ENCODE results near the gene NR6A1.
"Not testable (repeated sequence)": the region's sequence is repeated elsewhere in the genome, so short reads cannot be mapped to it uniquely, and the experiment has no call there.

Gene NR6A1

DNA sequence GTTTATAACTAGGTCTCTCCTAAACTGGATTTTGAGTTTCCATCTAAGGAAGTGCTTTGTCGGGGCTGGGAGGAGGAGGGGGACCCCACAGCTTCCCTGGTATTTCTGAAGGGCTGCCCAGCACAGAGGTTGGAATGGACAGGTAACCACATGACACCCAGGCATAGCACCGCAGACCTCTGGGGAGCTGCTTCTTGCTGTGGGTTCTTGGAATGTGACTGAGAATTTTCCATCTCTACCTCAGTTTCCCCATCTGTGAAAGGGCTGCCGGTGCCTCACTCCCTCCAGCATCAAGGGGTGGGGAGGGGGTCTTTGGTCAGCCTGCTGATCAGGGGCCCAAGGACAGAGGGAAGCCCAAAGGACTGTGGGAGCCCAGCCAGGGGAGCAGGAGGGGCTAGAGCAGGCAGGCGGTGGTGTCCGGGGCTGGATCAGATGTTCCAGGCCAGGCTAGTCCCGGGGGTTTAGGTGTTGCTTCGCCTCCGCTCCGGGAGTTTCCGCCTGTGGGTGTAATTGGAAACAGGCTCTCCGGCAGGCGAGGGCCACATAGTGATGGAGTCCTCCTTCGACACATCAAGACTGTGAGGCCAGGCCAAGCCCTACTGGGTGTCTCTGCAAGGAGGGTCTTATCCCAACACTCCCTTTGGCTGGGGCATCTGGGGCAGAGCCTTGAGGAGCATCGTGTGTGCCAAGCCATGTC lies 9.1 kb upstream of the NR6A1 start:
- H3K4me3 ChIP-seq (ENCODE audit: low read length), result no peak overlapping the region
- DNase-seq (ENCODE audit: low read depth, low spot score), result no peak

DNA sequence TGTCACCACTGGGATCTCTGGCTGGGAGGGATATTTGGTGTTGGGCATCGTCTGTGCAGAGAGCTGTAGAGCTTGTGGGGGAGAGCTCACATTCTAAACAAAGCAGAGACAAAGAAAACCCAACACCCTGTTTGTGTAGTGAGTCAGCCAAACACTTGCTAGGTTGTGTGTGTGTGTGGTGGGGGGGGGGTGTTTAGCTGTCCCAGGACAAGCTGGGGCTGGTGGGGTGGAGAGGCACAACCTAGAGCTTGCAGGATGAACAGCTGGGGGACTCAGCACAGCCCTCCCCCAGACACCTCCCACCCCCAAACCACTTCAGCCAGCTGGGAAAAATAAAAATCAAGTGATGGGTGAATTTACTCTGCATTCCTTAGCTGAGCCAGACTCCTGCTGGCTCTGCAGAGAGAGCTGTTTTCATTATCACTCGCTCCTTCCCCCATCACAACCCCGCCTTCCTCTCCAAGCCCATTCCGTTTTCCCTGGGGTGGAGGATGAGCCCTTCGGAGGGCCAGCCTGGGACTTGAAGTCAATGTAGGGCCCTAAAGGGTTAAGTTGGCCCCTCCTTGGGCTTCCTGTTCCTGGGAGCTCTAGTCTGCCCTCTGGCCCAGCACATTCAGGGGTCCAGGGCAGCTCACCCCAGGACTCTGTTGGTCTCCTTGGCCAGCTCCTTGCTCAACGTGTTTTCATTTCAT lies 8.4 kb upstream of the NR6A1 start:
- no peak overlapping the region for H3K4me3 ChIP-seq (ENCODE audit: low read length)
- no peak for DNase-seq (ENCODE audit: low read depth, low spot score)

DNA sequence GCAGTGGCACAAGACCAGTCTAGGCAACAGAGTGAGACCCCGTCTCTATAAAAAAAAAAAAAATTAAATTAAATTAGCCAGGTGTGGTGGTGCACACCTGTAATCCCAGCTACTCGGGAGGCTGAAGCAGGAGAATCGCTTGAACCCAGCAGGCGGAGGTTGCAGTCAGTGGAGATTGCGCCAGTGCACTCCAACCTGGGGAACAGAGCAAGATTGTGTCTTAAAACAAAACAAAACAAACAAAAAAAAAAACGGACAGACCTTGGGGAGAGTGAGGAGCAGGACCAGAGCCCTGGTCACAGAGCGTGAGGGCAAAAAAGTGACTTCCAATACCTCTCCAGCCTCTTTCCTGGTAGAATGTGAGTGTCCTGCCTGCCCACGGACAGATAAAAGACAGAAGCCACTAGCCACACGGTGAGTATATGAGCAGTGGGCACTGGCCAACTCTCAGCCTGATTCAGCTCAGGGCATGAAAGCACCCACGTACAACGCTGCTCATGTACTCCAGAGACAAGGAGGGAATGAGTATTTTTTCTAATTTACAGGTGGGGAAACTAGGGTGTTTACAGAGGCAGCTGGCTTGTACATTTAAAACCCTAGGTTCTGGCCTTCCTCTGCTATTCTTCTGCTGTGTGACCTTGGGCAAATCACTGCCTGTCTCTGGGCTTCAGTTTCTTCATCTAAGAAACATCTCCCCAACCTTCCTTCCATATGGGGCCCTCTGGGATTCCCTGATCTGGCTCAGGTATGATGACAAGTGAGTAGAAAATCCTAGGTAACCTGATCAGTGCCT lies 7.7 kb upstream of the NR6A1 start:
- DNase-seq (ENCODE audit: low read depth, low spot score), result no peak
- no peak overlapping the region for H3K4me3 ChIP-seq (ENCODE audit: low read length)

DNA sequence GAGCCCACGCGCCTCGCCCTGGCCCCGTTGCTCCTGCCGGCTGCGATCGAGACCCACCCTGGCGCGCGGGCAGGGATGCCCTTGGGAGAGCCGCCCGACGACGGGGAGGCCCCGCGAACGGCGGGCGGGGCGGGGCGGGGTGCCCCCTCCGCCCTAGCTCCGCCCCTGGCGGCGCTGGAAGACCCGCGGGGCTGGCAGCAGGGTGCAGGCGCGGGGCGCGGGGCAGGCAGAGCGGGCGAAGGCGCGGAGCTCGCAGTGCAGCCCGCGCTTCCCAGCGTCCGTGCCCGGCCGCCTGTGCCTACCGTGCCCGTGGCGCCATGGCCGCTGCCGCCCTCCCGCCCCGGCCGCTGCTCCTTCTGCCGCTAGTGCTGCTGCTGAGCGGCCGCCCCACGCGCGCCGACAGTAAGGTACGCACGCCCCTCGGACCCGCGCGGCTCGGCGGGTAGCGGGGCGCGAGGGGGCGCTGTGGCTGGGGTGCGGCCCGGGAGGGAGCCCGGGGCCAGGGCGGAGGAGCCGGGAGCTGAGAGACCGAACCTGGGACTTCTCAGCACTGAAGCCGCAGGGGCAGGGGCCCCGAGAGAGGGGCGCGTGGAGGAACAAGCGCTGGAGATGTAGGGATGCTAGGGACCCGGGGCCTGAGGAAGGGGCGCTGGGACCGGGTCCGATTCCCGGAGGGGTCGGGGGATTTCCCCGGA lies 6.0 kb upstream of the NR6A1 start, which contains the start of gene OLFML2A:
OLFML2A (plus strand) TSS at position 180 of the 695 bp plus-strand sequence; CDS start at position 318, 138 bp downstream.
- no peak within 1 kb of the TSS for H3K4me3 ChIP-seq (ENCODE audit: low read length)
- DNase-seq (ENCODE audit: low read depth, low spot score), result no peak

DNA sequence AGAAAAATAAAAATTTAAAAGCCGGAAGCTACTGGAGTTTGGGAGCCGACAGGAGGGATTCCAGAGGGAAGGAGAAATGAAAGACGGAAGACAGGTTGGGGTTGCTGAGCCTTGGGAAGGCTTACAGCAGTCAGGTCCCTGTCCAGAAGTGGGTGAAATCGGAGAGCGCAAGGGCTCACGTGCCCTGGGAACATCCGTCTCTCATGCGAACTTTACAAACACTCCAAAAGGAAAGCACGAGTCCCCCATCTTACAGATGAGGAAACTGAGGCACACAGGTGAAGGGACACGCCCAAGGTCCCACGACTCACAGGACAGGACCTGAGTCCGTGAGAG lies 5.5 kb upstream of the NR6A1 start:
- H3K4me3 ChIP-seq (ENCODE audit: low read length), result no peak overlapping the region
- DNase-seq (ENCODE audit: low read depth, low spot score), result no peak

DNA sequence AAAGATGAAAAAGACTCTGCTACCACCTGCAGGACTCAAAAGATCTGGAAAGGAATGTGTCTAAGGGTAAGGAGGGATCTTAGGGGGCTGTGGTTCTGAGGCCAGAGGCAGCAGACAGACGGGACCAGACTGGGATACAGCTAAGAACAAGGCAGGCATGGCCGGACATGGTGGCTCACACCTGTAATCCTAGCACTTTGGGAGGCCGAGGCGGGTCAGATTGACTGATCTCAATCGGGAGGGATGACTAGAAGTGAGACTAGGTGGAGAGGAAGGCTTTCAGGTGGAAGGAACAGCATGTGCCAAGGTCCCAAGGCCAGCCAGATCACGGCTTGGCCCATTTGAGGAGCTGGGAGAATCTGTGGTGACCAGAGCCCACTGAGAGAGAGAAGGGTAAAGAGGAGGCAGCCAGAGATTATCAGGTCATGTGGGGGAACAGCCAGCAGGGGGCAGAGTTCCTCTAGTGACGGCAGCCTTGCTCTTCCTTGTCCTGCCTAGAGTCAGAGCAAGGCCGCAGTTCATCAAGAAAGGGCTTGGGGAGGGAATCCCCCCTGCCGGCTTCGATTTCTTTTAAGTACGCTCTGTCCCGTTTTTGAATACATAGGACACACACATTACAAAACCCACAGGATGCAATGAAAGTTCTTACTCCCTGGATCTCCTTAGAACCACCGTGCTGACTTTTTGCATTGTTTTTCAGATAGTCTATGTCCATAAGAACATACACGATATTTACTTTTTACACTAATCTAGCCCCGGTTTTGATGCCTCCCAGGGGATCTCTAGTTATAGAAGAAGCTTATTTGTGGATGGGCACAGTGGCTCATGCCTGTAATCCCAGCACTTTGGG lies 3.2 kb upstream of the NR6A1 start:
- H3K4me3 ChIP-seq (ENCODE audit: low read length), result no peak overlapping the region
- peak; percentile 68 for DNase-seq (ENCODE audit: low read depth, low spot score)

DNA sequence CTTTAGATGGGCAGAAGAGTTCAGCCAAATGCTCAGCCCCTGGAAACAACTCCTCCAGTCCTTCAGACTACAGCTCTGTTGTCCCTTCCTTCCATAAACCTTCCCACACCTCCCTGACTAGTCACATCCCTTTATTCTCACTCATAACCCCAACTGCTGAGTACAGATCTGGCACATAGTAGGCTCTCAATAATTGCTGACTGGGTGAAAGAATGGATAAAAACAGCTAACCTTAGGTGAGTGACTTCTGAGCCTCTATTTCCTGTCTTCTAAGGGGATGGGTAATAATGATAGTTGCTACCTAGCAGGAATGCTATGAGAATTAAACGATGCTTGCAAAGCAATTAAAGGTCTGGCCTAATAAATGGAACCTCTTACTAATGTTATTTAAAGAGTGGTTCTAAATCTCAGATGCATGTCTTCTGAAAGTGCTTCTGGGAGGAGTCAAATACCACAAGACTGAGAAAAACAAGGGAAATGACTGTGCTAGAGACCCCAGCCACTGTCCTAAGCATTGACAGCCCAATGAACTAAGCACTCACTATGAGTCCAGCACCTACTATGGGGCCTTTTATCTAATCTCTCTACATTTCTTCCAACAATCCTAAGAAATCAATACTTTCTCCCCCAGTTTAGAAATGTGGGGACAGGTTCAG lies 2.5 kb upstream of the NR6A1 start:
- no peak for DNase-seq (ENCODE audit: low read depth, low spot score)
- H3K4me3 ChIP-seq (ENCODE audit: low read length), result no peak overlapping the region

DNA sequence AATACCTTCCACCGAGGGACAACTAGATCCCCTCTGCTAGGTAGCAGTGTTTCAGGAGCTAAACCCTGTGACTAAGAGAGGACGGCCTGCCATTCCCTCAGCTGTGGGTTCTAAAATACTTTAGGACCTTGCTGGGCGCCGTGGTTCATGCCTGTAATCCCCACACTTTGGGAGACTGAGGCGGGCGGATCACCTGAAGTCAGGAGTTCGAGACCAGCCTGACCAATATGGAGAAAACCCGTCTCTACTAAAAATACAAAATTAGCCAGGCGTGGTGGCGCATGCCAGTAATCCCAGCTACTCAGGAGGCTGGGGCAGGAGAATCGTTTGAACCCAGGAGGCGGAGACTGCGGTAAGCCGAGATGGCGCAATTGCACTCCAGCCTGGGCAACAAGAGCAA lies 1.8 kb upstream of the NR6A1 start:
- H3K4me3 ChIP-seq (ENCODE audit: low read length); DNase-seq (ENCODE audit: low read depth, low spot score): not testable (repeated sequence)

DNA sequence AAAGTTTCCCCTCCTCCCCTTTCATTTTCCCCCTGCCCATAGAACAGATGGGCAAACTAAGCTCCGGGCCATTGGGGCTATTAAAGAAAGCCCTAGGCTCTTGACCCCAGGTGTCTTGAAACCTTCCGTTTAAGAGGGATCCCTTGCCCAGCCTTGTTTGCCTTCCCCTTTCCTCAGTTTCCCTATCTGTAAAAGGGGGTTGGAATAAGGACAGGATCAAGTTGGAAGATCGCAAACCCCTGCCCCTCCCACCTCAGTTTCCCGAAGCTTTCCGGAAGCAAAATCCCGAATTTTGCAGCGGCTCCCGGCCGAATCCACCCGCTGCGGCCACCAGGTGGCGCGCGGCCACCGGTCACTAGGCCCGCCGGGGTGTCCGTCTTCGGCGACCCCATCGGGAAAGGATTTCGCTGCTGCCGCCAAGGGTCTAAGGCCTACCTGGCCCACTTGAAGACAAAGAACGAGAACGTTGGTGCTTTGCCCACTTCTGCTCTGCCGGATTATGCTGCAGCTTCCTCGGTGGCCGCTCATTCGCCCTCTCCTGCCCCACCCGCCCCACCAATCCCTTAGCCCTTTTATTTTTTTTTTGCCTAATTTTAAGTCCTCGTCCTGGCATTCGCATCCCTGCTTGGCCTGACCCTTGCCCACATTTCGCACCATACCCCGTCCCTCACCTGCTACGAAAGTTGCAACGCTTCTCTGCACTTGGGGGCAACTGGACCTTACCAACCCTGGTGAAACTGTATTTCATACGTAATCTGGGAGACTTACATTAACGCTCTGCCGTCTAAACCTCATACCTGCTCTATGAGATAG lies 962 bp upstream of the NR6A1 start:
- DNase-seq (ENCODE audit: low read depth, low spot score), result no peak
- peak overlapping the region; percentile 77 for H3K4me3 ChIP-seq (ENCODE audit: low read length)

DNA sequence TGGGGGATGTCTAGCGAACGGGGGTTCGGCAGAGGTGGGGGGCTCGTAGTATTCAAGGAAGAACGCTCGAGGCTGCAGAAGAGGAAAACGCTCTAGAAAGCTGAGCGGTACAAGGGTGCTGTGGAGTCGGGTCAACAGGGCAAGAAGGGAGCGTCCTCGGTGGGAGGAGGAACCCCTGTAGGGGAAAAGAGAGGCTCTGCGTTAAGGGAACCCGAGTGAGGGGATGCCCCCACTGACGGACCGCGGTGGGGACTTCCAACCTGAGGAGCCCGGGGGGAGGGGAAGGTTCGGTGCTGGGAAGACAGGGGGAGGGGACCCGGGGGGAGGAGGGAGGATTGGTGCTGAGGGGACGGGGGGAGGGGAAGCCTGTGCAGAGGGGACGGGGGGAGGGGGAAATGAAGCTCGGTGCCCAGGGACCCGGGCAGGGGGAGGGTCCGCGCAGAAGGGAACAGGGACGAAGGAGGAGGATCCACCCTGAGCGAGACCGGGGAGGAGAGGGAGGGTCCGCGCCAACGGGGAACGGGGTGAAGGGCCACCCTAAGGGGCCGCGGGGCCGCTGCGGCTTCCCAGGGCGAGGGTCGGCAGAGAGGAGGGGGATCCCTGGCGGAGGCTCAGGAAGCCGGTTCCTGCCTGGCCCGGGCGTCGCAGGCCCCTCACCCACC lies 621 bp downstream of the NR6A1 start:
- no peak for DNase-seq (ENCODE audit: low read depth, low spot score)
- H3K4me3 ChIP-seq (ENCODE audit: low read length), result peak overlapping the region; percentile 77

DNA sequence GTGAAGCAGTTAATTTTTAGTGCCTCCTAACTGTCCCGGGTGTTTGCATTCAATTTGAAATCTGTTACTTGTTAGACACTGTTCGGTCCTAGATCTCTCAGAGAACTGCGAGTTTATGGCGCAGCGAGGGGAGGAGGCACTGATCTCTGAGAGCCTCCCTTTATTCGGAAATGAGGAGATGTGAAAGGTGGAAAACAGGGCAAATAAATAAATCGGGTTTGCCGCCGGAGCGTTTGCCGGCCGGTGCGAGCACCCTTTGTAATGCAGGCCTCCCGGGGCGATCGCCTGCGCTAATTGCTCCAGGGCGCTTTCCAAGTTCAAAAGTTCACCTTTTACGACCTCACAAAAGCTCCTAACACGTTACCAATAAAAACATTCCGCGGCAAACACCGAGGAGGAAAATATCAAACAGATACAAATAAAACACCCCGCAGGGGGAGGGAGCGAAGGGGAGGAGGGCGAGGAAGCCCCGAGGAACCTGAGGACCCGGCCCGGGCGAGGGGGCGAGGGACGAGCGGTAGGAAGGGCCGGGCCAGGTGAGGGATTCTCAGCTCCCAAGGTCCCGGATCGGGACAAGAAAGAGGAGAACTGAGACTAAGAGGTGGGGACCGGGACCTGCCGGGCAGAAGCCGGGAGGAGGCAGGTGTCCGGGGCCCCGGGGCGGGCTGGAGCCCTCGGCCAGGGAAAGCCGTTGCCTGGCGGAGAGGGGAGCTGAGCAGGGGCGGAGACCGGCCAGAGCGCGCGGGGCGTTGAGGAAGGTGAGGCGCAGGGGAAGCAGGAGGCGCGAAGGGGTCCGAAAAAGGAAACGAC lies 1.4 kb downstream of the NR6A1 start:
- peak overlapping the region; percentile 77 for H3K4me3 ChIP-seq (ENCODE audit: low read length)
- no peak for DNase-seq (ENCODE audit: low read depth, low spot score)

DNA sequence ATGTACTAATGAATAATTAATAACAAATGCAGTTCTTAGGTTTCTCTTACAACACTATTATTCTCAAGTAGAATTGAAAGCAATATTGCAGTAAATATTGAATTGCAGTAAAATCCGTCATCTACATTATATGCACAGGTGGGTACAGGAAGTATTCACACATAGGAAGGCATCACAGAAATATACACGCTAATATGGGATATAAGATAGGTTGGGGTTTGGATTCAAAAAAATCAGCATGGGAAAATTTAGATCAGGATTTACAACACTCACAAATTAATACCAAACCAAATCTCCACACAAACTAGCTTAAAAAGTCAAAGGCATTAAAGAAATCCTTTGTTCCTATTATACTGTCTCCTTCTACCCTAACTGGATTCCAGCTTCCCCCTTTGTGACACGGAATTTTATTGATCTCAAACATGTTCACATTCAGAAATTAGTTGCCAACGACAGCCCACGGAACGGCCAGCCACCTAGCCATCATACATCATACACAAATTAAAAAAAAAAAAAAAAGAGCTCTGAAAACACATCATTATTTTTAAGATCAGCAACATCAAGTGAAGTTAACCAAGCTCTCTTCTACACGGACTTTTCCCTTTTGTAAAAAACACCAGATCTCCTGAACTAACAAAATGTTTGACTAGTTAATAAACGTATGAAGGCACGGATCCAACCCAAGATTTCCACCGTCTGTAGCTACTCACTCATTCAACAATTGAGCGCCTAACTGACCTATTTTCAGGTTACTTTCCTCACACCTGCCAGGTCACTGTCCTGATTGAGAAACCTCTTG lies 2.2 kb downstream of the NR6A1 start:
- H3K4me3 ChIP-seq (ENCODE audit: low read length), result no peak overlapping the region
- no peak for DNase-seq (ENCODE audit: low read depth, low spot score)

DNA sequence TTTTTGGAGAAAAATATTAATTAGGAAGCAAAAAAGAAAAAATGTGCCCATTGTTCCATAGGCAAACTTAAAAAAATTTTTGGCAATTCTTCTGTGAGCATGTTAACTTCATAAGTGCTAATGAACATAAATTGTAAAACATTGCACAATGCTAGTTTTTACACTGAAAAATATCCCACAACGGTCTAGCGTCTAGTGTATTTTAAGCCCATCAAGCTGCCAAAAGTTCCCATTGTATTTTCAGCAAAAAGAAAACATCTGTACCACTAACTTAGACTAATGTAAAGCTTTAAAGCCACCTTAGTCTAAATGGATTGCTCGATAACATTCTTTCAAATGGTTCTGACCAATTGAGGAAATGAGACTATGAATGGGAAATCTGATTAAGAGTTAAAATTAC lies 2.8 kb downstream of the NR6A1 start:
- no peak overlapping the region for H3K4me3 ChIP-seq (ENCODE audit: low read length)
- DNase-seq (ENCODE audit: low read depth, low spot score), result no peak

DNA sequence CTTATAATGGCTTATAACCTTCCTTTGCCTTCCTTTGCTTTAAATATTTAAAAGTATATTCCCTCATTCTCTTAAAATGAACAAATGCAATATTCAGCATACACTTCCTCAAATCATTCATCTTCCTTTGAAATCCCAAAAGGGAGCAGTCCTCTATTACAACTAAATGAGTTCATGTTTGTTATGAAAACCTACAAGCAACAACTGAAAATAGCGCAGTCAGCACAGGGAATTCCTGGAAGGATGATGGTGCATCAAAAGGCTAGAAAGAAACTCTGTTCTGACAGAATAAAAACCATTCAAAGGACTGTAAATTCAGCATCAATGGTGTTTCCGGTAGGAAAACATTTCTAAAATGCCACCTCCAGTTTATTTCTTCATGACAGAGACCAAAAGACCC lies 3.3 kb downstream of the NR6A1 start:
- no peak overlapping the region for H3K4me3 ChIP-seq (ENCODE audit: low read length)
- no peak for DNase-seq (ENCODE audit: low read depth, low spot score)

DNA sequence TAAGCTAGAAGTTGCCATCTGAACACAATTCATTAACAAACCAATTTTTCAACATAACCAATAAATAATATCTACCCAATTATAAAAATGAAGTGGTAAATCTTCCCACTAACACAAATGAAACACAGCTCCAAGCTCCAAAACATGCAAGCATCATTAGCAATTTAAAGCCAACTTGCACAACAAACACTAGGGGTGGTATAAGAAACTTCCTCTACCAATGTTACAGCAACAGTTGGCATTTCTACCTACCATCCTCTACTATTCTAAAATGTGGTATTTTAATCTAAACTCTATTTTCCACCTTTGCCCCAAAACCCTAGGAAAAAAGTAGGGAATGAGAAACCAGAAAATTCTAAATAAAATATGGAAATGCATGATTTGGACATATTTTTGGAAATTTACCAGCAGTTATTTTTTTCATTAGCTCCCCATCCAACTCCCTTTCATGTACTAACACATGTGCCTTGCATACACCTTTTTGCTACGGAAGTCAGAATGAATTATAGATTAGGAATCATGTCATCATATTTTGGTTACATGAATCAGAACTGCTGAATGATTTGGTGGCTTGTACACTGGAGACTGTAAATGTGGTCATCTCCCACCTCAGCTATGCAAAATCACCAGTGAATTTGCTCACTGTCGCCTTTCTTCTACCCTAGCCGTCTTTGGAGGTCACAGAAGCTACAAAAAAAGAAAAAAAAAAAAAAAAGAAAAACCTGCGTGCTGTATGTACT lies 4.1 kb downstream of the NR6A1 start:
- no peak overlapping the region for H3K4me3 ChIP-seq (ENCODE audit: low read length)
- no peak for DNase-seq (ENCODE audit: low read depth, low spot score)

Measured in Jurkat, Clone E6-1 (cell line).